Measurements from ENCODE around the gene CLSTN2. TPM values are rescaled to one million over a fixed set of nuclear protein-coding genes. Genes with fewer than 3 reads are reported as not detected.

The CLSTN2 gene
- total RNA-seq, 1 donor from 2014 or later, result 80.9 TPM

- DNase-seq (ENCODE audit: low read depth), result no peak
- Mint-ChIP-seq H3K27me3 (ENCODE audit: low read depth, unreplicated experiment) (peaks cover 1% of the 10 kb centered on the region), H3K36me3 (ENCODE audit: low read depth, unreplicated experiment) (no peaks in the 10 kb centered on the region), H3K27ac (ENCODE audit: unreplicated experiment) (no peak overlapping the region), H3K4me1 (ENCODE audit: low read depth, unreplicated experiment) (peaks cover 4% of the 10 kb centered on the region), H3K9me3 (ENCODE audit: unreplicated experiment) (peaks cover 2% of the 10 kb centered on the region), H3K4me3 (ENCODE audit: unreplicated experiment) (no peak overlapping the region)
- Histone ChIP-seq H4K20me1 (ENCODE audit: insufficient read depth, low read length) (no peaks in the 10 kb centered on the region), H3K4me2 (ENCODE audit: low read length) (no peak overlapping the region), H2AFZ (ENCODE audit: low read depth, low read length) (no peak overlapping the region), H3K27ac (ENCODE audit: low read depth, low read length) (no peak overlapping the region), H3K9ac (ENCODE audit: low read length) (no peak overlapping the region), H3K36me3 (ENCODE audit: insufficient read depth, low read length) (no peaks in the 10 kb centered on the region), H3K4me1 (ENCODE audit: insufficient read depth, low read length) (no peaks in the 10 kb centered on the region), H3K27me3 (ENCODE audit: insufficient read depth, low read length) (no peaks in the 10 kb centered on the region), H3K79me2 (ENCODE audit: insufficient read depth, low read length) (no peaks in the 10 kb centered on the region), H3K4me3 (ENCODE audit: insufficient read depth, low read depth, low read length) (no peak overlapping the region), H3K9me3 (ENCODE audit: insufficient read depth, low read depth, low read length) (no peaks in the 10 kb centered on the region)
- no peak for FAIRE-seq
- no peak for TF ChIP-seq CTCF (IDR thresholded peaks at IDR 0.05; ENCODE audit: insufficient read depth, low read depth, low read length)
- TF ChIP-seq EZH2 (IDR thresholded peaks at IDR 0.05; ENCODE audit: insufficient read depth, low read length), result no peak
Measured at GRCh38 chr3:140342668-140343067, 407.7 kb downstream of the CLSTN2 start.

GRCh38 chr3:140343211-140344081 is 408.5 kb downstream of the CLSTN2 start:
- Histone ChIP-seq H3K4me1 (ENCODE audit: insufficient read depth, low read length) (no peaks in the 10 kb centered on the region), H3K9ac (ENCODE audit: low read length) (no peak overlapping the region), H3K27ac (ENCODE audit: low read depth, low read length) (no peak overlapping the region), H3K4me3 (ENCODE audit: insufficient read depth, low read depth, low read length) (no peak overlapping the region), H3K4me2 (ENCODE audit: low read length) (no peak overlapping the region), H3K36me3 (ENCODE audit: insufficient read depth, low read length) (no peaks in the 10 kb centered on the region), H2AFZ (ENCODE audit: low read depth, low read length) (no peak overlapping the region), H3K27me3 (ENCODE audit: insufficient read depth, low read length) (no peaks in the 10 kb centered on the region), H4K20me1 (ENCODE audit: insufficient read depth, low read length) (no peaks in the 10 kb centered on the region), H3K9me3 (ENCODE audit: insufficient read depth, low read depth, low read length) (no peaks in the 10 kb centered on the region), H3K79me2 (ENCODE audit: insufficient read depth, low read length) (no peaks in the 10 kb centered on the region)
- TF ChIP-seq EZH2 (IDR thresholded peaks at IDR 0.05; ENCODE audit: insufficient read depth, low read length) (no peak), CTCF (IDR thresholded peaks at IDR 0.05; ENCODE audit: insufficient read depth, low read depth, low read length) (no peak)
- DNase-seq (ENCODE audit: low read depth) (peak; percentile 57), FAIRE-seq (no peak)
- Mint-ChIP-seq H3K27me3 (ENCODE audit: low read depth, unreplicated experiment) (no peaks in the 10 kb centered on the region), H3K27ac (ENCODE audit: unreplicated experiment) (no peak overlapping the region), H3K4me1 (ENCODE audit: low read depth, unreplicated experiment) (peaks cover 4% of the 10 kb centered on the region), H3K4me3 (ENCODE audit: unreplicated experiment) (no peak overlapping the region), H3K9me3 (ENCODE audit: unreplicated experiment) (peaks cover 2% of the 10 kb centered on the region), H3K36me3 (ENCODE audit: low read depth, unreplicated experiment) (no peaks in the 10 kb centered on the region)

GRCh38 chr3:140344082-140344454 is 409.1 kb downstream of the CLSTN2 start:
- H3K36me3 ChIP-seq (ENCODE audit: insufficient read depth, low read length), result no peaks in the 10 kb centered on the region
- Mint-ChIP-seq H3K4me3 (ENCODE audit: unreplicated experiment) (no peak overlapping the region), H3K27me3 (ENCODE audit: low read depth, unreplicated experiment) (no peaks in the 10 kb centered on the region), H3K4me1 (ENCODE audit: low read depth, unreplicated experiment) (peaks cover 4% of the 10 kb centered on the region), H3K27ac (ENCODE audit: unreplicated experiment) (no peak overlapping the region), H3K36me3 (ENCODE audit: low read depth, unreplicated experiment) (peaks cover 2% of the 10 kb centered on the region), H3K9me3 (ENCODE audit: unreplicated experiment) (peaks cover 2% of the 10 kb centered on the region)
- H4K20me1 ChIP-seq (ENCODE audit: insufficient read depth, low read length), result no peaks in the 10 kb centered on the region
- no peaks in the 10 kb centered on the region for H3K27me3 ChIP-seq (ENCODE audit: insufficient read depth, low read length)
- H3K79me2 ChIP-seq (ENCODE audit: insufficient read depth, low read length), result no peaks in the 10 kb centered on the region
- no peak overlapping the region for H3K27ac ChIP-seq (ENCODE audit: low read depth, low read length)
- FAIRE-seq (no peak), DNase-seq (ENCODE audit: low read depth) (no peak)
- H2AFZ ChIP-seq (ENCODE audit: low read depth, low read length), result no peak overlapping the region
- H3K9me3 ChIP-seq (ENCODE audit: insufficient read depth, low read depth, low read length), result no peaks in the 10 kb centered on the region
- H3K9ac ChIP-seq (ENCODE audit: low read length), result no peak overlapping the region
- no peaks in the 10 kb centered on the region for H3K4me1 ChIP-seq (ENCODE audit: insufficient read depth, low read length)
- H3K4me2 ChIP-seq (ENCODE audit: low read length), result no peak overlapping the region
- H3K4me3 ChIP-seq (ENCODE audit: insufficient read depth, low read depth, low read length), result no peak overlapping the region
- TF ChIP-seq EZH2 (IDR thresholded peaks at IDR 0.05; ENCODE audit: insufficient read depth, low read length) (no peak), CTCF (IDR thresholded peaks at IDR 0.05; ENCODE audit: insufficient read depth, low read depth, low read length) (no peak)
